Esophagus muscularis mucosa (tissue), 4 donors: ENCODE data around the gene EIF3I. TPM values are rescaled to one million over a fixed set of nuclear protein-coding genes. Genes with fewer than 3 reads are reported as not detected.
A peak's percentile ranks its signal among the peaks of the same experiment; 100 is the strongest.

Source experiments
- DNase-seq: peaks from one replicate; pipeline ENCODE4 v3.0.0-alpha.2; 2017; ENCODE audit errors: extremely low spot score
- H3K27ac ChIP-seq, 4 donors: fragments of 200-600 bp; sonication (generic); replicated peaks in 1 of 4; 1 replicate in 3 of 4; 2 replicates in 1 of 4; pipeline ENCODE4 v1.5.1; 2016 to 2019; ENCODE audit warnings: mild to moderate bottlenecking in 1 of 4
- H3K27me3 ChIP-seq, 4 donors: fragments of 200-600 bp; sonication (generic); one replicate each; pipeline versions ENCODE4 v1.5.1 to v1.6.0; 2016 to 2019
- H3K36me3 ChIP-seq, 4 donors: fragments of 200-600 bp; sonication (generic); one replicate each; pipeline ENCODE4 v1.5.1; 2016 to 2019
- H3K4me1 ChIP-seq, 4 donors: fragments of 200-600 bp; sonication (generic); one replicate each; pipeline ENCODE4 v1.5.1; 2016 to 2019
- H3K4me3 ChIP-seq, 4 donors: fragments of 200-600 bp; sonication (generic); 1 replicate in 2 of 4; 2 replicates in 2 of 4; pipeline ENCODE4 v1.5.1; 2016 to 2019; ENCODE audit warnings: mild to moderate bottlenecking in 4 of 4, moderate library complexity in 1 of 4
- H3K9me3 ChIP-seq, 4 donors: fragments of 200-600 bp; sonication (generic); 1 replicate in 3 of 4; 2 replicates in 1 of 4; pipeline ENCODE4 v1.5.1; 2016 to 2019
- EP300 ChIP-seq: sonication (generic); formaldehyde crosslinking; IDR thresholded peaks from one replicate; pipeline ENCODE4 v1.6.1; 2017; ENCODE audit warnings: antibody characterized with exemption
- POLR2A ChIP-seq: fragments of 450-650 bp; IDR thresholded peaks from one replicate; pipeline ENCODE4 v1.6.1; 2017; ENCODE audit warnings: antibody characterized with exemption, moderate library complexity, mild to moderate bottlenecking, low read depth
- POLR2AphosphoS5 ChIP-seq, 2 donors: sonication (generic); formaldehyde crosslinking; IDR thresholded peaks; one replicate each; pipeline ENCODE4 v1.6.1; 2017; ENCODE audit warnings: antibody characterized with exemption in 2 of 2
- WGBS: methylation state at CpG from one replicate; pipeline ENCODE4 v1.1.5; 2018; 5-methylcytosine and 5-hydroxymethylcytosine counted together
- intact Hi-C: fragments of 100-400 bp; cut with DNase I; formaldehyde crosslinking; loops from one replicate; pipeline ENCODE4 v1.15.1; 2023
- total RNA-seq, 4 donors: library from RNA; depleted of rRNA; stranded (reverse); fragments of >200 nt; gene quantifications; one replicate each; pipeline versions ENCODE4 v1.1.0 to v1.2.1, GENCODE V29; 2016
- TF ChIP-seq, protein P1 (sequence below), 3 experiments: fragments of 200-600 bp in 2 of 3; fragments of 450-650 bp in 1 of 3; sonication (generic) in 2 of 3; IDR thresholded peaks; one replicate each; pipeline ENCODE4 v1.5.1; 2017 to 2019; ENCODE audit warnings: antibody characterized with exemption in 3 of 3, mild to moderate bottlenecking in 2 of 3, moderate library complexity in 1 of 3

Gene EIF3I
- total RNA-seq, 4 donors from 2014 or later: 141 to 214 (median 167) TPM

- no peak for DNase-seq
- Histone ChIP-seq H3K27me3 (no peaks in the 10 kb centered on the region), H3K4me3 (no peak overlapping the region), H3K9me3 (no peaks in the 10 kb centered on the region), H3K36me3 (peaks cover 28 to 72% (median 44%) of the 10 kb centered on the region in 4 donors), H3K27ac (no peak overlapping the region), H3K4me1 (peaks cover 14 to 33% (median 20%) of the 10 kb centered on the region in 4 donors)
- TF ChIP-seq EP300 (no peak), POLR2AphosphoS5 (IDR thresholded peaks at IDR 0.05) (no peak), POLR2A (no peak)
- TF ChIP-seq, protein P1, sequence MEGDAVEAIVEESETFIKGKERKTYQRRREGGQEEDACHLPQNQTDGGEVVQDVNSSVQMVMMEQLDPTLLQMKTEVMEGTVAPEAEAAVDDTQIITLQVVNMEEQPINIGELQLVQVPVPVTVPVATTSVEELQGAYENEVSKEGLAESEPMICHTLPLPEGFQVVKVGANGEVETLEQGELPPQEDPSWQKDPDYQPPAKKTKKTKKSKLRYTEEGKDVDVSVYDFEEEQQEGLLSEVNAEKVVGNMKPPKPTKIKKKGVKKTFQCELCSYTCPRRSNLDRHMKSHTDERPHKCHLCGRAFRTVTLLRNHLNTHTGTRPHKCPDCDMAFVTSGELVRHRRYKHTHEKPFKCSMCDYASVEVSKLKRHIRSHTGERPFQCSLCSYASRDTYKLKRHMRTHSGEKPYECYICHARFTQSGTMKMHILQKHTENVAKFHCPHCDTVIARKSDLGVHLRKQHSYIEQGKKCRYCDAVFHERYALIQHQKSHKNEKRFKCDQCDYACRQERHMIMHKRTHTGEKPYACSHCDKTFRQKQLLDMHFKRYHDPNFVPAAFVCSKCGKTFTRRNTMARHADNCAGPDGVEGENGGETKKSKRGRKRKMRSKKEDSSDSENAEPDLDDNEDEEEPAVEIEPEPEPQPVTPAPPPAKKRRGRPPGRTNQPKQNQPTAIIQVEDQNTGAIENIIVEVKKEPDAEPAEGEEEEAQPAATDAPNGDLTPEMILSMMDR (IDR thresholded peaks at IDR 0.05): no peak
- 94% methylated on average over 4 of the region's 5 CpGs for WGBS
- intact Hi-C loops: no loop called here
Observed at GRCh38 chr1:32216566-32216965, 5.6 kb upstream of the EIF3I start.

- no peak for TF ChIP-seq POLR2A
- no peak for TF ChIP-seq EP300
- TF ChIP-seq, protein P1 (IDR thresholded peaks at IDR 0.05): no peak
- Histone ChIP-seq H3K4me3 (no peak overlapping the region), H3K27me3 (no peaks in the 10 kb centered on the region), H3K27ac (no peak overlapping the region), H3K9me3 (no peaks in the 10 kb centered on the region), H3K36me3 (peaks cover 29 to 66% (median 46%) of the 10 kb centered on the region in 4 donors), H3K4me1 (peaks cover 29 to 50% (median 37%) of the 10 kb centered on the region in 4 donors)
- no peak for DNase-seq
- intact Hi-C loops: no loop called here
- 88% methylated on average over 7 of the region's 7 CpGs for WGBS
Observed at GRCh38 chr1:32219022-32219421, 3.2 kb upstream of the EIF3I start.

GRCh38 chr1:32220746-32221580 is 1.2 kb upstream of the EIF3I start:
- Histone ChIP-seq H3K27ac (peak overlapping the region in 3 of 4 donors; percentile 89 to 95 (median 89)), H3K4me3 (peak overlapping the region; percentile 79 to 85 (median 83)), H3K27me3 (no peaks in the 10 kb centered on the region), H3K4me1 (peaks cover 27 to 51% (median 40%) of the 10 kb centered on the region in 4 donors), H3K9me3 (no peaks in the 10 kb centered on the region), H3K36me3 (peaks cover 31 to 69% (median 49%) of the 10 kb centered on the region in 4 donors)
- TF ChIP-seq, protein P1 (IDR thresholded peaks at IDR 0.05): no peak
- TF ChIP-seq EP300 (no peak), POLR2A (no peak), POLR2AphosphoS5 (IDR thresholded peaks at IDR 0.05) (no peak)
- 92% methylated on average over 4 of the region's 4 CpGs for WGBS
- no peak for DNase-seq
- intact Hi-C loops: no loop called here

DNA sequence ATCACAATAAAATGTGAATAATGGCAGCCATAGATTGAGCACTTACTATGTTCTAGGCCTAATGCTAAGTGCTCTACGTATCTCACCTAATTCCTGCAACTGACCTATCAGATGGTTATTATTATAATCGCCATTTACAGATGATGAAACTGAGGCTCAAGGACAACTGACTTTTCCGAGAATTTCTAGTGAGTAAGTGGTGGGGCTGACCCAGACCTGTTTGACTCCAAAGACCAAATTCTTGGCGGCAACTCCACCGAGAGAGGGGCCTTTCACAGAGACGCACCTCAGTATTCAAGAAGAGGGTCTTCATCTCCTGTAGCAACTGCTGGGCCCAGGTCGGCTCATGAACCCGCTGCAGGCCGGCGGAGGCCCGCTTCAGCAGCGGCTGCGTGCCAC is 627 bp upstream of the EIF3I start:
- H3K27ac ChIP-seq: peak overlapping the region; percentile 88 to 95 (median 89)
- intact Hi-C loops: no loop called here
- DNase-seq: no peak
- TF ChIP-seq POLR2A: no peak
- no peak for TF ChIP-seq EP300
- TF ChIP-seq POLR2AphosphoS5 (IDR thresholded peaks at IDR 0.05): no peak
- TF ChIP-seq, protein P1 (IDR thresholded peaks at IDR 0.05): no peak
- H3K9me3 ChIP-seq: no peaks in the 10 kb centered on the region
- peaks cover 27 to 52% (median 38%) of the 10 kb centered on the region in 4 donors for H3K4me1 ChIP-seq
- H3K4me3 ChIP-seq: peak overlapping the region; percentile 79 to 85 (median 83)
- H3K27me3 ChIP-seq: no peaks in the 10 kb centered on the region
- H3K36me3 ChIP-seq: peaks cover 30 to 69% (median 49%) of the 10 kb centered on the region in 4 donors
- WGBS: 17% methylated on average over 5 of the region's 13 CpGs
